DOHH2 (cell line): ENCODE data around the gene FAM53A.

Source experiments
- CTCF ChIP-seq: fragments of 200-600 bp; sonication (generic); IDR thresholded peaks from one replicate; pipeline ENCODE4 v1.5.1; 2014; ENCODE audit warnings: antibody characterized with exemption, mild to moderate bottlenecking, low read depth, low read length; ENCODE audit not compliant: poor library complexity, severe bottlenecking
- EZH2phosphoT487 ChIP-seq: fragments of 200-600 bp; sonication (generic); IDR thresholded peaks from 2 replicates; pipeline ENCODE4 v1.6.1; 2017; ENCODE audit warnings: borderline replicate concordance, mild to moderate bottlenecking, antibody characterized with exemption, low read length, moderate library complexity, mixed read lengths

DNA sequence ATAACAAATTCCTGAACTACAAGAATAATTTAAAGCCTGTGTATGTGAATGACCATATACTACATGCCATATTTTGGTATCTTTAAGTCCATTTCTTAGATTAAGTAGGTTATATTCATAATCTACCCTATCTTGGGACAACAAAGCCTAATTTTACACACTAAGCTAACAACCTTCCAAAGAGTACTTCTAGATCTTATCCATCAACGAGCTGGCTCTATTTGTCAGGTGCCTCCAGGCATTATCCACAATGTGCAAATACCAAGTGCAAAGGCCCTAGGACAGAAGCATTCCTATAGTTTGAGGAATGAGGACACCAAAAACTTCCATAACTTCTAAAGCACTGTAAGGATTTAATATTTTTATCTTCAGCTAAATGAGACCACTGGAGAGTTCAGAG lies 24.5 kb upstream of the FAM53A start:
- no peak for TF ChIP-seq CTCF
- no peak for TF ChIP-seq EZH2phosphoT487
